GM03348 (cell line): ENCODE results near the gene FAM228B.
A peak's percentile ranks its signal among the peaks of the same experiment; 100 is the strongest.
"Not testable (repeated sequence)": the region's sequence is repeated elsewhere in the genome, so short reads cannot be mapped to it uniquely, and the experiment has no call there.

Experiments
- DNase-seq: peaks from one replicate; pipeline ENCODE4 v3.0.0; 2012; ENCODE audit warnings: low spot score

FAM228B gene

DNA sequence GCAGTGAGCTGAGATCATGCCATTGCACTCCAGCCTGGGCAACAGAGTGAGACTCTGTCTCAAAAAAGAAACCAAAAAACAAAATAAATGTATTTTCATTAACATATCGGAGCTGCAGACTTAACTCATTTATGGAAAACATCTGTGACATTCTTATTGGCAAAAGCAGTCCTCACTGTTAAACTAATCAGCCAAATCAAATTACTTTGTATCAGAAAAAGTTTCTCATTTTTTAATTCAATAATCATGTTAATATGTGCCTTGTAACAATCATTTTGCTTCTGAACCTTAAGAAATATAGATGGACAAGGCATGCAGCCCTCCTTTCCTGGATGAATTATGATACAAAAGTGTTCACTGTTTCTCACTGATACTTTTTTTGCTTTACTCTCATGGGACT, 20.6 kb upstream of the FAM228B start:
- no peak for DNase-seq

DNA sequence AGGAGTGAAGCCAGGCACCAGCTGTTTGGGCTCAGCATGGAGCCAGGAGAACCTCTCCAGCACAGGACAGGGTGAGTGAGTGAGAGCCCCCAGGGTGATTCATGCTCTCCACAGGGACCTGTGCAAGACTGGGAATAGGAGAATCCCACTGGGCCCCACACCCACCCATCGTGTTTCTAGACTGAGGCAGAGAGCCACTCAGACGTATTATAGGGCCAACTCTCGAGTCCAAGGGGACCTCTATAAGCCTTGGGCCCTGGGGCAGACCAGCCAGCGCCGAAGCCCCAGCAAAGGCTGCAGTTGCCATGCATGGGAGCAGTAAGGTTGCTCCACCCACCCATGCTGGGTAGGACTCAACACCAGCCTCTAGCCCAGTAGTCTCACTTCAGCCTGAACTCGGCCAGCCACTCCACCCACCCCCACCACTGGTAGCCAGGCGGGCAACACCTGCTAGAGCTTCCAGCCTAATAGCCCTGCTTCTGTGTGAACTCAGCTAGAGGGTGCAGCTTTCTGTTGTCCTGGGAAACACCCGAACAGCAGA, 19.1 kb upstream of the FAM228B start:
- no peak for DNase-seq

DNA sequence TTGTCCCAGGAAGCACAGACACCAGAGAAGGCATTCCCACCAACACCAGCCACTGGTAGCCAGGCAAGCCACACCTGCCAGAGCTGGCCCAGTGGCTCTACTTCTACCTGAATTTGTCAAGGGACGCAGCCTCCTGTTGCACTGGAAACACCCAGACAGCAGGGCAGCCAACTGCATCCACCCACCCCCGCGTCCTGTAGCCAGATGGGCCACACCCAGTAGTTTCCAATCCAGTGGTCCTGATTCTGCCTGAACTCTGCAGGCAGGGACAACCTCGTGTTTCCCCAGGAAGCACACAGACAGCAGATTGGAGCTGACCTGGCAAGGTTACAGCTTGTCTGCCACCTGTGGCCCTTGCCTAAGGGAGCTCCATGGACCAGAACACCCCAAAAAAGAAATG, 18.4 kb upstream of the FAM228B start:
- no peak for DNase-seq

DNA sequence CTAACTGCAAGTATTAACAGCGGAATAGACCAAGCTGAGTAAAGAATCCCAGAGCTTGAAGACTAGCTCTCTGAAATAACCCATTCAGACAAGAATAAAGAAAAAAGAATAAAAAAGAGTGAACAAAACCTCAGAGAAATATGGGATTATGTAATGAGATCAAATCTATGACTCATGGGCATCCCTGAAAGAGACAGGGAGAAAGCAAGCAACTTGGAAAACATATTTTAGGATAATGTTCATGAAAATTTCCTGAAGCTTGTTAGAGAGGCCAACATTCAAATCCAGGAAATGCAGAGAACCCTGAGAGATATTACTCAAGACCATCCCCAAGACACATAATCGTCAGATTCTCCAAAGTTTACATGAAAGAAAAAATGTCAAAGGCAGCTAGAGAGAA, 17.5 kb upstream of the FAM228B start:
- no peak for DNase-seq

DNA sequence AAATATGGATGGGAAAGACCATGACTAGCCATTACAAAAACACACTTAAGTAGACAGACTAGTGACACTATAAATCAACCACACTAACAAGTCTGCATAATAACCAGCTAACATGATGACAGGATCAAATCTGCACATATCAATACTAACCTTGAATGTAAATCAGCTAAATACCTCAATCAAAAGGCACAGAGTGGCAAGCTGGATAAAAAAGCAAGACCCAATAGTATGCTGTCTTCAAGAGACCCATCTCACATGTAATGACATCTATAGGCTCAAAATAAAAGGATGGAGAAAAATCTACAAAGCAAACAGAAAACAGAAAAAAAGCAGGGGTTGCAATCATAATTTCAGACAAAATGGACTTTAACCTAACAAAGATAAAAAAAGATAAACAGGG, 16.5 kb upstream of the FAM228B start:
- DNase-seq: no peak

DNA sequence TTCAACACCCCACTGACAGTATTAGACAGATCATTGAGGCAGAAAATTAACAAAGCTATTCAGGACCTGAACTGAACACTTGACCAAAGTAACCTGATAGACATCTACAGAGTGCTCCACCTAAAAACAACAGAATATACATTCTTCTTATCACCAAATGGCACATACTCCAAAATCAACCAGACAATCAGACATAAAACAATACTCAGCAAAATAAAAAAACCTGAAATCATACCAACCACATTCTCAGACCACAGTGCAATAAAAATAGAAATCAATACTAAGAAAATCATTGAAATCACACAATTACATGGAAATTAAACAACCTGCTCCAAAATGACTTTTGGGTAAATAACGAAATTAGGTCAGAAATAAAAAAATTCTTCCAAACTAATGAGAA, 15.9 kb upstream of the FAM228B start:
- no peak for DNase-seq

DNA sequence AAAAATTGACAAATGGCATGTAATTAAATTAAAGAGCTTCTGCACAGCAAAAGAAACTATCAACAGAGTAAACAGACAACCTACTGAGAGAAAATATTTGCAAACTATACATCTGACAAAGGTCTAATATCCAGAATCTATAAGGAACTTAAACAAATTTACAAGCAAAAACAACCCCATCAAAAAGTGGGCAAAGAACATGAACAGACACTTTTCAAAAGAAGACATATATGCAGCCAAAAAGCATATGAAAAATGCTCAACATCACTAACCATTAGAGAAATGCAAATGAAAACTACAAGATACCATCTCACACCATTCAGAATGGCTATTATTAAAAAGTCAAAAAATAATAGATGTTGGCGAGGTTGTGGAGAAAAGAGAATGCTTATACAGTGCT, 13.8 kb upstream of the FAM228B start:
- DNase-seq: not testable (repeated sequence)

DNA sequence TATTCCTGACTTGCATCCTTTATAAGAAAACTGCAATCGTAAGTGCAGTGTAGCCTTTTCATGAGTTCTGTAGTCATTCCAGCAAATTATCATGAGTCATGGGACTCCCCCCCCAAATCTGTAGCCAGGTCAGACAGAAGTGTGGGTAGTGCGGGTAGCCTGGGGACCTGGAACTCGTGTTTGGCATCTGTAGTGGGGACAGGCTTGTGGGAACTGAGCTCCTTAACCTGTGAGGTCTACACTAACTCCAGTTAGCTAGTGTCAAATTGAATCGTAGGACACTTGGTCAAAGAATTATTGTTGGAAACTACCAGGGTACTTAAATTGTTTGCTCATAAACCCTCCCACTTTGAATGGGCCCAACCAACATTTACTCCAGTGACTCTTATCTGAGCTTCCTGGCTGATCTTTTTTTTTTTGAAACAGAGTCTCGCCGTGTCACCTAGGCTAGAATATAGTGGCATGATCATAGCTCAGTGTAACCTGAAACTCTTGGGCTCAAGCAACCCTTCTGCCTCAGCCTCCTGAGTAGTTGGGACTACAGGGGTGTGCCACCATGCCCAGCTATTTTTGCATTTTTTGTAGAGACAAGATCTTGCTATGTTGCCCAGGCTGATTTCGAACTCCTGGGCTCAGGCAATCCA, 12.5 kb upstream of the FAM228B start:
- DNase-seq: no peak

DNA sequence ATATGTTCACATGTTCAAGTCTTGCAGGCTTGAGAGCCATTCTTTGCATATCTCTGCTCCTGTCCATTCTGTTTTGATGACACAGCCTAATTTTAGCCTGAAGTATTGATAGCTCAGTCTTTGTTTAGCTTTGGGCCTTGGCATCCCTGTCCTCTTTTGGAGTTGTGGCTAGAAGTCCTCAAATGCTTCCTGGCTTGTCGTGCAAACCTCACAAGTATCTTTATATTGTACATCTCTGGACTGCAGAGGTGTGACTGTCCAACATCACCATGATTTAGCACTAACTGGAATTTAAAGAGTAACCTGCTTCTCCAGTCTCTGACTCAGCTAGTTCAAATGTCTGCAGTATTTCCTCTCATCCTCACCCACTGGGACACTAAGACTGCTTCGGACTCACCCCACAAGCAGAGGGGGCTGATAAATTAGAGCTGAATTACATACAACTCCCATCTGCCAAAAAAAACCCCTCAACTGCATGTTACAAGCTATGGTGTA, 11.8 kb upstream of the FAM228B start:
- DNase-seq: peak; percentile 64

DNA sequence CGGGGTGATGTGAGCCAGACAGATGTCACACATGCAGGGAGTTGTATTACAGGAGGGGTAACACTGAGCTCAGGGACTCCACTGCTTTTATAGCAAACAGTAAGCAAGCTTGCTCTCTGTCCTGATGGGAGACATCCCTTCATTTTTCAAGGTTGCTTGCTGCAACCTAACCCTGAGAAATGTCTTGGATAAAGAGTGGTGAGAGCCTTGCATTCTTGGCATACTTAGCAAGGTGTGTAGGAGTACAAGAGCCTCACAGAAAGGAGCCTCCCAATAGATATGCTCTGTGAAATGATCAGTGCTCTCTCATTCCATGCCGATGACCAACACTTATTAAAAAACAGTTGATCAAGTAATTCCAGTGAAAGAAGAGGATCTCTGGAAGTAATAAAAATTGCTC, 8.2 kb upstream of the FAM228B start:
- peak; percentile 48 for DNase-seq

DNA sequence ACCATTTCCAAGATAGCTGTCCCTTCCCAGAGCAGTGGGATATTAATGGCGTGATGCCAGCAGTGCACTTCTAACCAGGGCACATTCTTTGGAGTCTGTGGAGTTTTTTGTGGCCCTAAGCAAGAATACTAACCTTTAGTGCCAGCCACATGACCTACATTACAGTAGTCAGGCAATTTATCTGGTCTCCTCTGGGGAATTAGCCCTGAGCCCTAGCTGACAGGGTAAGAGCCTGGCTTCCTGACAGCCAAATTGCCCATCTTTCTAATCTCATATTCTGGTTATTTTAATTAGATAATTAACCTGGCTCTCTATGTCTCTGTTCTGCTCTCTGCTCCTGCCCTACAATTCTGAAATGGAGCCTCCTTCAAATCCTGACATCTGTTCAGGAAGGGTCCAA, 5.4 kb upstream of the FAM228B start:
- DNase-seq: no peak

DNA sequence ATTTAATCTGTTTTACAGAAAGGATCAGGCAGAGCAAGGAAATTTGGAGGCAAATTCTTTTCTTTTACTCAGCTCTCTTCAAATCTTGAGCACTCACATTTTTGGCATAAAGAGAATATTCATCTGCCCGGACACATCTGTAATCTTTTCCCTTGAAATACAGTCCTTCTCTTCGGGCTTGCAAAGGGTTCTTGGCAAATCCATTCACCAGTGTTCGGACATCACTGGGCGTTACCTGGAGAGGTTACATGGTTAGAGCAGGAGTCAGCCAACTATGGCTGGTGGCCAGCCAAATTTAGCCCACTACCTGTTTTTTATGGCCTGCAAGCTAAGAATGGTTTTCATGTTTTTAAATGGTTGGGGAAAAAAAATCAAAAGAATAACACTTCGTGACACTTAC, 2.2 kb upstream of the FAM228B start:
- no peak for DNase-seq

DNA sequence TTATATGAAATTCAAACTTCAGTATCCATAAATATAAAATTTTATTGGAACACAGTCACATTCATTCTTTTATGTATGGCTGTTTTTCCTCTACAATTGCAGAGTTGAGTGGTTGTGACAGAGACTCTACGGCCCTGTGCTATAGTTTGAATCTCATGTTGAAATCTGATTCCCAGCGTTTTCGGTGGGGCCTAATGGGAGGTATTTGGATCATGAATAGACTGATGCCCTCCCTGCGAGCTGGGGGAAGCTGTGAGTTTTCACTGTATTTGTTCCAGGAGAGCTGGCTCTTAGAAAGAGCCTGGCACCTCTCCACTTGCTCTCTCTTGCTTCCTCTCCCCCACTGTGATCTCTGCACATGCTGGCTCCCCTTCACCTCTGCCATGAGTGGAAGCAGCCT, 1.8 kb upstream of the FAM228B start:
- DNase-seq: no peak

DNA sequence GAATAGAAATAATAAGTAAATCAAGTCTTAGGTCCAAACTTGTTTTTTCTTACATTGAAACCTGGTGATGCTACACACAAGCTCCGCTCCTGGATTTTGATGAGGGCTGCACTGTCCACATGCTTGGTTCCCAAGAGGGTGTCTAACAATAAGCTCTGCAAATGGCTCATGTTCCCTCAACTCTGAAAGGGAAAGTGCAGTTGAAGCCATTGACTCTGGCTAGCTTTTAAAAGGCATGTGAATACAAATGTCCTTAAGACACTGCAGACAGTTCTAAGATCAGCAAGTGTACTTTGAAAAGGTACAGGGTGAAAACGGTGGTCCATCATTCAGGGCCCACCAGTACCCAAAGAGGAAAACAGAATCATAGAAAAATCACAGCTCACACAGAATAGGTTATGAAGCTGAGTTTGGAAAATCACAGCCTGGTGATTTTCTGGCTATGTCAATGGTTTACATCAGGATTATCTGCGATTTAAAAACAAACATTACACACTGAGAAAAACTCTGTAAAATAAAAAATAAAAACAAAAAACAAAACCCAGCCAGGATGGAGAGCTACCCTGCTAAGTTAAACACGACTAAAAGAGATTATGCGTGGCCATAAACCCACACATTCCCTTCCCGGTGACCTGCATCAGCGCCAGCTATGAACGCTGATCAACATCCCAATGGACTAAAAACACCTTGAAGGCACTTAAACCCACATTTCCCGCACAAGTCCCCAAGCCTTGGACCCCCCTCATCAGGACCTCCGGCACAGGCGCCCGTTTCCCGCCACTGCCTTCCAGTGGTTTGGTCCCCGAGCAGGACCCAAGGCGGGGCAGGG, 689 bp upstream of the FAM228B start:
- no peak for DNase-seq

DNA sequence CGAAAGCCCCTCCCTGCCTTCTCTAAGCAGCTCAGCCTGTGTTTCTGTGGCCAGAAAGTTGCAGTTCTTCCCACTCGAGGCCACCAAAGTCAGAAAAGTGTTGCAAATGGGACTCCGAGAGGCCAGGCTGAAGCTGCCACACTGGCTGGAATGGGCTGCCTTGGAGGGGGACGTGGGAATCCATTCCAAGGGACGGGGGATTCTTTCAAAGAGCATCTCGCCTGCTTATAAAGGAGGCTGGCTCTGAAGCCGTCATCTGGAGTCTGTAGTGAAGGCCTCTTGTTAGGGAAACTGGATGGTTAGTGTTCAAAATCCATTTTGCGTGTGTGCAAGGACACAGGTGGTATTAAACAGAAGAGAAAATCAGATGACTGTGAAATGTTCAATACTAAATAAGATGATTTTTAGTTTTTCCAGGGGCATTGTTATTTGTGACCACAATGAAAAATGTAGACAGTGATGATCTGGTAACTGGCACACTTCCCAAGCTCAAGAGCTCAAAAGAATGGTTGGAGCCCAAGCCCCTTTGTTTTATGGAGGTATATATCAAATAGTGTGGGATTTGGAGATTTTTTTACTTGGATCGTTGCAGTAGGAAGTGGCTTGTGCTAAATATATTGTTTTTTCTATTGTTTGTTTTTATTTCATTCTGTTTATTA, 782 bp downstream of the FAM228B start:
- DNase-seq: peak; percentile 24

DNA sequence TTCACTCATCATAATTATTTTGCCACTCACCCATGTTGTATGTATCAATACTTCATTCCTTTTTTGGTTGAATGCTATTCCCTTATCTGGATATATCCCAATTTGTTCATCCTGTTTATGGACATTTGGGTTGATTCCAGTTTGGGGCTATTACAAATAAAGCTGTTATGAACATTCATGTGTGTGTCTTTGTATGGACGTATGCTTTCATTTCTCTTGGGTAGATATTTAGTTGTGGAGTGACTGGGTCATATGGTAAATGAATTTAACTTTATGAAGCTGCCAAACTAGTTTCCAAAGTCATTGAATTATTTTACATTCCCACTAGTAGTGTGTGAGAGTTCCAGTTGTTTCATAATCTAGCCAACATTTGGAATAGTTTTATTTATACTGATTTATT, 2.7 kb downstream of the FAM228B start:
- no peak for DNase-seq

DNA sequence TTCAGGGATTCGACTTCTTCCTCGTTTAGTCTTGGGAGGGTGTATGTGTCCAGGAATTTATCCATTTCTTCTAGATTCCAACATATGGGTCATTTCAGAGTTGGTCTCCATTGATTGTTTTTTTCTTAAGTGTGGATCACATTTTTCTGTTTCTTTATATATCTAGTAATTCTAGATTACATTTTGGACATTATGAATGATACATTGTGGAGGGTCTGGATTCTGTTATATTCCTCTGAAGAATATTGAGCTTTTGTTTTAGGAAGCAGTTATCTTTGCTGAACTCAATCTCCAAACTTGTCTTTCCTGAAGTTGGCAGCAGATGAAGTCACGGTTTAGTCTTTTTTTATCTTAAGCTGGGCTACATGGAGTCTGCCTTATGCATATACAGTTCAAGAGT, 9.3 kb downstream of the FAM228B start:
- DNase-seq: no peak

DNA sequence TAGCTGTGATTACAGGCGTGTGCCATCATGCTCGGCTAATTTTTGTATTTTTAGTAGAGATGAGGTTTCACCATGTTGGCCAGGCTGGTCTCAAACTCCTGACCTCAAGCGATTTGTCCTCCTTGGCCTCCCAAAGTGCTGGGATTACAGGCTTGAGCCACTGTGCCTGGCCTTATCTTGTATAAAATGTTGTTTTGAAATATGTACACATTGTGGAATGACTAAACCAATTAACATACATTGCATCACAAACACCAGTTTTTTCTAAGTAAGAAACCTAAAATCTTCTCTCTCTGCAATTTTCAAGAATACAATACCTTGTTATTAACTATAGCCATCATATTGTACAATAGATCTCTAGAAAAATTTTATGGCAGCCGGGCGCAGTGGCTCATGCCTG, 17.0 kb downstream of the FAM228B start:
- not testable (repeated sequence) for DNase-seq

DNA sequence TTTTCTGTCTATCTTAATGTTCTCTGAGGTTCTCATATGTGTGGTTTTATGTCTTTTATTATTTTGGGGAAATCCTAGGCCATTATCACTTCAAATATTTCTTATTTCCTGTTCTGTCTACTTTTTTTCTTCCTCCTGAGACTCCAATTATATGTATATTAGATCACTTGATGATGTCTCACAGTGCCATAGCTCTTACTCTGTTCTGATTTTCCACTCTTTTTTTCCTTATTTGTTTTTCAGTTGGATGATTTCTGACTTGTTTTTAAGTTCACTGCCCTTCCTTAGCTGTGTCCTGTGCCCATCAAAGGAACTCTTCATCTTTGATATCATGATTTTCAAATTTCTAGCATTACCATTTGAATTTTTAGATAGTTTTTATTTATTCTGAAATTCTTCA, 24.1 kb downstream of the FAM228B start:
- DNase-seq: no peak

DNA sequence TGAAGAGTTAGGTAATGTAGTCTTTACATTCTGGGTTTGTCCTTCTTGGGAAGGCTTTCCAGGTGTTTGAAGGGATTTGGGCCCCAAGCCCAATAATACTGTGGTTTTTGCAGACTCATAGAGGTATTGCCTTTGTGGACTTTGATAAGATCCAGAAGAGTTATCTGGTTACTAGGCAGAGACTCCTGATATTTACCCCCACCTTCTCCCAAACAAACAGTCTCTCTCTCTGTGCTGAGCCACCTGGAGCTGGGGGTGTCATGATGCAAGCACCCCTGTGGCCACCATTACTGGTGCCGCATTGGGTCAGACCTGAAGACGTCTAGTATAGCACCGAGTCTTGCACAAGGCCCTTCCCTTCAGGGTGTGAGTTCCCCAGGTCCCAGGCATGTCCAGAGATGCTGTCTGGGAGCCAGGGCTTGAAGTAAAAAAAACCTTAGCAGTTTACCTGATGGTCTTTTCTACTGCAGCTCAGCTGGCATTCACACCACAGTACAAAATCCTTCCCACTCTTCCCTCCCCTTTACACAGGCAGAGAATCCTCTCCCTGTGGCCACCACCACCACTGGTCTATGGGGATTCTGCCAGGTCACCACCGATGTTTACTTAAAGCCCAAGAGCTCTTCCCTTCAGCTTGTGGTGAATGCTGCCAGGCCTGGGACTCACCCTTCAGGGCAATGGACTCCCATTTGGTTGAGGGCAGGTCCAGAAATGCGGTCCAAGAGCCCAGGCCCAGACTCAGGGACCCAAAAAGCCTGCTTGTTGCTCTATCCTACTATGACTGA, 29.3 kb downstream of the FAM228B start:
- no peak for DNase-seq

DNA sequence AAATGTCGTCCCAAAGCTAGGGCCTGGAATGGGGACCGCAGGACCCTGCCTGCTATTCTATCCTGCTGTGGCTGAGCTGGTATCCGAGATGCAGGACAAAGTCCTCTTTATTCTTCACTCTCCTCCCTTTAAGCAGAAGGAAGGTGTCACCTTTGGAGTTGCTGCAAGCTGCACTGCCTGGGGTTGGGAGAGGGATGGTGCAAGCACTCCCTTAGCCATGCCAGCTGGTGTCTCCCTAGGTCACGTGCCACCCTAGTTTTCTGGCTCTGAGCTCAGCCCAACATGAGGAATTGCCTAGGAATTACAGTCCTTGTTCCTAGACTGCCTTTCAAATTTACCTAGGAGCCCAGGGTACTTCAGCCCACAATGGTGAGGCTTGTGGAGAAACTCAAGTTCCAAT, 30.2 kb downstream of the FAM228B start:
- no peak for DNase-seq

DNA sequence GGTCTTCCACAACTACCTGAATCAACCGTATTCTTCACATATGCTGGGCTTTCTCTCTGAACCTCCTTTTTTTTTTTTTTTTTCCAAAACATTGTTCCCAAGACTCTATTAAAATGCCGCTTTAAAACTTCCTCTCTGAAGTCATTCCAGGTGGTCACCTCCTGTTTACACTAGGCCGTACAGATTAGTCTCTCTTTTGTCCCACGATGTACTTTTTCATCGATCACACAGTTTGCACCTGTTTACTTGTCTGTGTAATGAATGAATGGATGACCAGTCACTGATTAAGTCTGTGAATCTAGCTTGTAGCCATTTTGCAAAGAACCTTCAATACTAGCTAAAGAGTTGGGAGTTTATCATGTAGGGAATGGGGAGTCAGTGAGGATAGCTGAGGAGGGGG, 34.9 kb downstream of the FAM228B start:
- no peak for DNase-seq
